Suppressor macrophage treated with lipopolysaccharide for 4 hours (primary cell): Measurements from ENCODE around the gene CISD2.
"Not testable (repeated sequence)": the region's sequence is repeated elsewhere in the genome, so short reads cannot be mapped to it uniquely, and the experiment has no call there.

Experiments used
- DNase-seq: peaks from one replicate; pipeline ENCODE4 v3.0.0-alpha.2; 2020

The CISD2 gene

DNA sequence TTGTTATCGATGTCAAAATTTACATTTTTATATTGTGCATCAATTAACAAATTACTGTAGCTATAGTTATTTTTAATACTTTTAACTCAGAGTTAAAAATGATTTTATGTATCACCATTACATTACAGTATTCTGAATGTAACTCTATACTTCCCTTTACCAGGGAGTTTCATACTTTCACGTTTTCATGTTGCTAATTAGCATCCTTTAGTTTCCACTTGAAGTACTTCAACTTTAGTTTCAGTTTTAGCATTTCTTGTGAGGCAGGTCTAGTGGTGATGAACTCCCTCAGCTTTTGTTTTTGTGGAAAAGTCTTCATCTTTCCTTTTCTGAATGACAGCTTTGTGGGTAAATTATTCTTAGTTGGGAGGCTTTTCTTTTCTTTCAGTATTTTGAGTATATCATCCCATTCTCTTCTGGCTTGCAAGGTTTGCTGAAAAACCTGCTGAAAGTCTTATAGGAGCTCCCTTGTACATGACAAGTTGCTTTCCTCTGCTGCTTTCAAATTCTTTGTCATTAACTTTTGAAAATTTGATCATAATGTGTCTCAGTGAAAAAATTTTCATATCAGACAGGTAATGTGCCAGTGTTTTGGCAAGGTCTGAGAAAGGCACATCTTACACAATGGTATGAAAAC is 9.8 kb upstream of the CISD2 start:
- peak; percentile 35 for DNase-seq

- DNase-seq = peak; percentile 57
Measured at GRCh38 chr4:102860611-102861324, 8.0 kb upstream of the CISD2 start.

GRCh38 chr4:102862016-102862415 is 6.8 kb upstream of the CISD2 start:
- DNase-seq = peak; percentile 66

DNA sequence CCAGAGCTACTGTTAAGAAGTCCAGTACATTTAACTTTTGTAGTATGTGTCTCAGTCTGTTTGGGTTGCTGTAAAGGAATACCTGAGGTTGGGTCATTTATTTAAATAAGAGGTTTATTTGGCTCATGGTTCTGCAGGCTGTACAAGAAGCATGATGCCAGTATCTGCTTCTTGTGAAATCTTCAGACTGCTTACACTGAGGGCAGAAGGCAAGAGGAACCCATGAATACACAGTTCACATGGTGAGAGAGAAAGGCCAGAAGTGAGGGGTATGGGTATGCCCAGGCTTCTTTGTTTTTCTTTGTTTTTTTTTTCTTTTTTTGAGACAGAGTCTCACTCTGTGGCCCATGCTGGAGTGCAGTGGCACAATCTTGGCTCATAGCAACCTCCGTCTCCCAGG is 6.0 kb upstream of the CISD2 start:
- DNase-seq = peak; percentile 53

DNA sequence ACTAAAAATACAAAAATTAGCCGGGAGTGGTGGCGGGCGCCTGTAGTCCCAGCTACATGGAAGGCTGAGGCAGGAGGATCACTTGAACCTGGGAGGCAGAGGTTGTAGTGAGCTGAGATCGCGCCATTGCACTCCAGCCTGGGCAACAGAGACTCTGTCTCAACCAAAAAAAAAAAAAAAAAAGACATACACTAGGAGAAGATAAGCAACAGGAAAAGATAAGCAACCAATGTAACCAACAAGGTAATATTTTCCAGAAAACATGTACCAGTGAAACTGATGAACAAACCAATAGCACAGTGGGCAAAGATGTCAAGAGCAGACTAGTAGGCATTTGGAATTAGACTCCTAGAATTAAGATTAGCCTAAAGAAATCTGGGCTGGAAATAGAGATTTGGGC is 3.5 kb upstream of the CISD2 start:
- DNase-seq = not testable (repeated sequence)

GRCh38 chr4:102867278-102868152 is 1.3 kb upstream of the CISD2 start:
- no peak for DNase-seq

DNA sequence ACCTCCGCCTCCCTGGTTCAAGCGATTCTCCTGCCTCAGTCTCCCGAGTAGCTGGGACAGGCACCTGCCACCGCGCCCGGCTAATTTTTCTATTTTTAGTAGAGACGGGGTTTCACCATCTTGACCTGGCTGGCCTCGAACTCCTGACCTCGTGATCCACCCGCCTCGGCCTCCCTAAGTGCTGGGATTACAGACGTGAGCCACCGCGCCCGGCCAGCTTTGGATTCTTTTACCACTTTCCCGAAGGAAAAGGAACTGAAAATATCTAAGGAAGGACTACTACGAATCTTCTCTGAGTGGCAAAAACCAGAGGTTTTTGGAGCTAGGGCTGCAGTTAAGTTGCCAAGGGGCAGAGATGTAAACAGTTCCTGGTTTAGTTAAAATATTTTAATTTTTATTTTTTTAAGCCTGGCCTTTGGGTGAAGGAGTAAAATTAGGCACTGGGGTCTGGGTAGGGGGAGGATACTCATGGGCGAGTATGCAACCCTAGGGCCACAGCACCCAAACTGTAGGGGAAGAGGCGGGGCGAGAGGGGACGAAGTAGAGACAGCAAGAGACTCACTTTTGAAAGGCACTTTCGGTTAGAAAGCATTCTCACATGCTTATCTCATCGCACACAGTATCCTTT is 525 bp upstream of the CISD2 start:
- DNase-seq = no peak

GRCh38 chr4:102869569-102870197 is 891 bp downstream of the CISD2 start:
- peak; percentile 24 for DNase-seq

DNA sequence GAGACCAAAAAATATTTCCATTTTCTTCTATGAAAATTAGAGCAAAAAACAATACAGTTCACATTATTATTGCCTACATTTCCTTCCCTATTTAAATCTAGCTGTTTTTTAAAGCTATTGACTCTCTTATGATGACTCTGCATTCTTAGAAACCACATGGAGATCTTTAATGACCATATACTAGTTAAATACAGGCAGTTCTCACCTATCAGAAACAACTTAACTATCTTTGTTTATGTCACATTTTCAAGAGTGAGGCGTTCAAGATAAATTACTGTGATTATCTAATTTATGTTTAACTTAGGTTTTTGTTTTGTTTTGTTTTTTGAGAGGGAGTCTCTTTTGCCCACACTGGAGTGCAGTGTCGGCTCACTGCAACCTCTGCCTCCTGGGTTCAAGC is 3.0 kb downstream of the CISD2 start:
- no peak for DNase-seq

GRCh38 chr4:102877477-102878106 is 8.8 kb downstream of the CISD2 start:
- not testable (repeated sequence) for DNase-seq

- peak; percentile 94 for DNase-seq
Measured at GRCh38 chr4:102878349-102878748, 9.6 kb downstream of the CISD2 start.

DNA sequence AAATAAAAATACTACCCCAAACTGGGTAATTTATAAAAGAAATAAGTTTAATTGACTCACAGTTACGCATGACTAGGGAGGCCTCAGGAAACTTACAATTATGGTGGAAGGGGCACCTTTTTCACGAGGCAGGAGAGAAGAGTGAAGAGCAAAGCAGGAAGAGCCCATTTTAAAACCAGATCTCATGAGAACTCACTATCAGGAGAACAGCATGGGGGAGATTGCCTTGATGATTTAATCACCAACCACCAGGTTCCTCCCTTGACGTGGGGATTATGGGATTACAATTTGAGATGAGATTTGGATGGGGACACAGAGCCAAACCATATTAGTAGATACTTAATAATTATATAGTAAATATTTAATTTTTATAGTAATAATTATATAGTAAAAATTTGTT is 10.1 kb downstream of the CISD2 start:
- DNase-seq = no peak

- no peak for DNase-seq
Measured at GRCh38 chr4:102881343-102881742, 12.6 kb downstream of the CISD2 start.

DNA sequence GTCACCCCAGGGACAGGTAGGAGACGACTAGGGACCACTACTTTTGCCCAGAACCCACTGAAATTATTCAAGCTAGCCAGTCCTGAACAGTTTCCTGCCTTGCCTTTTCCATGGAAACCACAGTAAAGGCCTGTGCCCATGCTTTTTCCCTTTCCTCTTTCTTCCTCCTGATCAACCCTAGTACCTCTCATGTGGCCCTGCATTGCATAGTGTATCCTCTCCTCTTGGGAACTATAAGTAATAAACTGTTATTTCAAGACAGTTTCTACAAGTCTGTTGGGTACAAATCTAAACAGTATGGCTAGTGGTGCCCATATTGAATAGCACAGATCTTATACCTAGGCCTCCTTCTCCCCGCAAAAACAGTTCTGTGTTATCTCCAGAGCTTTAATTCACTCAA is 14.5 kb downstream of the CISD2 start:
- DNase-seq = no peak

GRCh38 chr4:102888570-102888969 is 19.8 kb downstream of the CISD2 start:
- DNase-seq = not testable (repeated sequence)

DNA sequence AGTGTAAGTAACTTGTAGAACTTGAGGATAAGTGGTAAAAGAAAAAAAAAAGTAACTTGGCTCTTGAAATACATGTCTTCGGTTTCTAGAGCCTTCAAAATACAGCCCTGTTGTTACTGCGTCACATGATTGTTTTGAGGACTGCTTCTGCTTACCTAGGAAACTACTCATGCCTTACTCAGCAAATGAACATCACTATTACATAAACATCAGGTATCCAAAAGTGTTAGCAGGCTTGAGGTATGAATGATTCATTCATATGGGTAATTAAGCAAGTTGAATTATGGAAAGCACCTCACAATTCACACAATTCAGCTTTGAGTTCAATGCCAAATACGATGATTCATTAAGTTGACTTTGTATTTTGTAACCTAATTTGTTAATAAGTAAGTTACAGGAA is 21.1 kb downstream of the CISD2 start:
- DNase-seq = not testable (repeated sequence)

- not testable (repeated sequence) for DNase-seq
Measured at GRCh38 chr4:102896547-102896946, 27.8 kb downstream of the CISD2 start.

GRCh38 chr4:102897610-102898009 is 28.8 kb downstream of the CISD2 start:
- not testable (repeated sequence) for DNase-seq

DNA sequence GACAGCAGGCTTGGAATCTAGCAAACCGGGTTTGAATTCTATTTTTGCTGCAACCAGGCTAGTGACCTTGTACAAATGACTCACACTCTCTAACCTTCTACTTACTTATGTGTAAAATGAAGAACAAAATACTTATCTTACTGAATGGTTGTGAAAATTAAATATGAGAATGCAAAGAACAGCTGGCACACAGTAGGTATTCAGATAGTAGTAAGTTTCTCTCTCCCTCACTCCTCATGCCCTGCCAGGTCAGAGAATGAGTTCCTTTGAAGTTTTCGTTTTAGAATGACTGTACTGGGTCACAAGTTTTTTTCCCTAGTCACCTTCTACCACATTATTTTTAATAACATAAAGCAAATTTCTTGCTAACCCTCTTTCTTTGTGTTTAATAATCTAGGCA is 33.0 kb downstream of the CISD2 start:
- DNase-seq = no peak

GRCh38 chr4:102918859-102919258 is 50.1 kb downstream of the CISD2 start:
- no peak for DNase-seq

GRCh38 chr4:102919697-102920096 is 50.9 kb downstream of the CISD2 start:
- not testable (repeated sequence) for DNase-seq

DNA sequence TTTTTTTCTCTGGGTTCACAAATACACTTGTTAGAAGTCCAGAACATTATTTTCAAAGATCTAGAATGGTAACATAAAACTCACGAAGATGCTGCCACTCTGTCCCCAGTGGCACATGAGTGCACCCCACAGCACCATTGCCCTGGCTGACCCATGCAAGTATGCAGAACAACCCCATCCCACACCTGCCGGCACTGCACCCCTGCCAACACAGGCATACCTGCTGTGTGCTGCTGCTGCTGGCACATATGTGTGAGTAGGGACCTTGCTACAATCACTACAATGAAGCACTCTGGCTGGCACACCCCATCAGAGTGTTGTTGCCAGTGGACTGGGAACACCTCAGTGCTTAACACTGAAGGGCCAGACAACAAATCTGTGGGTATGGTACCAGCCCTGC is 66.9 kb downstream of the CISD2 start:
- no peak for DNase-seq
